Mesenchymal stem cell (in vitro differentiated cells and primary cell): ENCODE data around the gene SLC26A4.

Source experiments
- DNase-seq: peaks from one replicate; pipeline ENCODE4 v3.0.0-alpha.2; 2013
- H2AFZ ChIP-seq: one replicate; pipeline ENCODE4 v1.6.1; 2013; ENCODE audit warnings: low read depth, mild to moderate bottlenecking, control low read depth, inconsistent platforms, low read length, moderate library complexity
- H2AK5ac ChIP-seq: 2 replicates; pipeline ENCODE4 v1.6.1; 2013; ENCODE audit warnings: low read length, moderate library complexity, mild to moderate bottlenecking, inconsistent platforms; ENCODE audit not compliant: severe bottlenecking
- H2BK120ac ChIP-seq: one replicate; pipeline ENCODE4 v1.6.1; 2013; ENCODE audit warnings: low read depth, mild to moderate bottlenecking, inconsistent platforms, low read length, moderate library complexity
- H2BK12ac ChIP-seq, 2 experiments: one replicate each; pipeline ENCODE4 v1.6.1; 2013; ENCODE audit warnings: inconsistent platforms in 2 of 2, low read length in 2 of 2, mild to moderate bottlenecking in 2 of 2, moderate library complexity in 2 of 2, control low read depth in 1 of 2
- H2BK15ac ChIP-seq: one replicate; pipeline ENCODE4 v1.6.1; 2013; ENCODE audit warnings: mild to moderate bottlenecking, low read depth, inconsistent platforms; ENCODE audit not compliant: poor library complexity, severe bottlenecking
- H2BK5ac ChIP-seq: 2 replicates; pipeline ENCODE4 v1.6.1; 2013; ENCODE audit warnings: low read depth, mild to moderate bottlenecking, low read length, control low read depth, inconsistent platforms; ENCODE audit not compliant: poor library complexity, severe bottlenecking
- H3K14ac ChIP-seq, 2 experiments: one replicate each; pipeline ENCODE4 v1.6.1; 2013; ENCODE audit warnings: inconsistent platforms in 2 of 2, low read length in 2 of 2, control low read depth in 1 of 2, mild to moderate bottlenecking in 1 of 2, moderate library complexity in 1 of 2
- H3K18ac ChIP-seq, 2 experiments: one replicate each; pipeline ENCODE4 v1.6.1; 2013; ENCODE audit warnings: inconsistent platforms in 2 of 2, low read length in 2 of 2, control low read depth in 1 of 2, low read depth in 1 of 2, mild to moderate bottlenecking in 1 of 2
- H3K23ac ChIP-seq, 2 experiments: one replicate each; pipeline ENCODE4 v1.6.1; 2013; ENCODE audit warnings: inconsistent platforms in 2 of 2, low read length in 2 of 2, mild to moderate bottlenecking in 2 of 2, moderate library complexity in 2 of 2, control low read depth in 1 of 2
- H3K27ac ChIP-seq: 2 replicates; pipeline ENCODE4 v1.5.1; 2013; ENCODE audit warnings: mild to moderate bottlenecking, moderate library complexity, low read length, control low read depth, inconsistent platforms; ENCODE audit not compliant: poor library complexity, severe bottlenecking
- H3K27me3 ChIP-seq, 2 experiments: 2 replicates each; pipeline versions ENCODE4 v1.6.1 to v1.7.0; 2013; ENCODE audit warnings: low read length in 2 of 2, mild to moderate bottlenecking in 2 of 2, moderate library complexity in 2 of 2, control low read depth in 1 of 2, inconsistent platforms in 1 of 2; ENCODE audit not compliant: control insufficient read depth in 1 of 2, insufficient read depth in 1 of 2
- H3K36me3 ChIP-seq, 2 experiments: 2 replicates each; pipeline versions ENCODE4 v1.6.1 to v1.7.0; 2013; ENCODE audit warnings: low read length in 2 of 2, control low read depth in 1 of 2, inconsistent platforms in 1 of 2, low read depth in 1 of 2, mild to moderate bottlenecking in 1 of 2; ENCODE audit not compliant: insufficient read depth in 2 of 2, control insufficient read depth in 1 of 2
- H3K4ac ChIP-seq, 2 experiments: one replicate each; pipeline ENCODE4 v1.6.1; 2013; ENCODE audit warnings: inconsistent platforms in 2 of 2, low read length in 2 of 2, mild to moderate bottlenecking in 2 of 2, moderate library complexity in 2 of 2, control low read depth in 1 of 2, low read depth in 1 of 2
- H3K4me1 ChIP-seq: 2 replicates; pipeline ENCODE4 v1.6.1; 2013; ENCODE audit warnings: low read depth, low read length, control low read depth; ENCODE audit not compliant: control insufficient read depth, insufficient read depth
- H3K4me2 ChIP-seq: 2 replicates; pipeline ENCODE4 v1.6.1; 2013; ENCODE audit warnings: low read length, mild to moderate bottlenecking, inconsistent platforms; ENCODE audit not compliant: poor library complexity, severe bottlenecking
- H3K4me3 ChIP-seq, 2 experiments: 2 replicates each; pipeline versions ENCODE4 v1.5.1 to v1.7.0; 2013; ENCODE audit warnings: low read length in 2 of 2, mild to moderate bottlenecking in 2 of 2, control low read depth in 1 of 2, low read depth in 1 of 2; ENCODE audit not compliant: insufficient read depth in 1 of 2
- H3K79me1 ChIP-seq: replicated peaks from 2 replicates; pipeline ENCODE4 v1.6.1; 2013; ENCODE audit warnings: mild to moderate bottlenecking, control low read depth, low read length, inconsistent platforms; ENCODE audit not compliant: poor library complexity, severe bottlenecking
- H3K9ac ChIP-seq: 2 replicates; pipeline ENCODE4 v1.7.0; 2013; ENCODE audit warnings: mild to moderate bottlenecking, low read length, moderate library complexity
- H3K9me3 ChIP-seq: 2 replicates; pipeline ENCODE4 v1.7.0; 2013; ENCODE audit warnings: mild to moderate bottlenecking, low read length; ENCODE audit not compliant: control insufficient read depth
- H4K8ac ChIP-seq: one replicate; pipeline ENCODE4 v1.6.1; 2013; ENCODE audit warnings: inconsistent platforms, mild to moderate bottlenecking, low read length, moderate library complexity
- H4K91ac ChIP-seq: one replicate; pipeline ENCODE4 v1.6.1; 2013; ENCODE audit warnings: mild to moderate bottlenecking, low read length, inconsistent platforms
- WGBS: methylation state at CpG from one replicate; pipeline ENCODE4 v1.1.7; 2013; ENCODE audit warnings: mixed read lengths; 5-methylcytosine and 5-hydroxymethylcytosine counted together

SLC26A4 gene

GRCh38 chr7:107643407-107643806 is 17.2 kb upstream of the SLC26A4 start:
- Histone ChIP-seq H3K27me3 (peaks cover 0 to 14% of the 10 kb centered on the region in 2 experiments), H2AFZ (no peak overlapping the region)

GRCh38 chr7:107643938-107644308 is 16.7 kb upstream of the SLC26A4 start:
- H3K36me3 ChIP-seq: no peaks in the 10 kb centered on the region
- peak overlapping the region in 1 of 2 experiments; percentile 69 for H3K4me3 ChIP-seq
- WGBS: 72% methylated on average over 1 of the region's 1 CpG
- no peaks in the 10 kb centered on the region for H3K9me3 ChIP-seq
- peak overlapping the region; percentile 65 for H3K9ac ChIP-seq
- no peak overlapping the region for H2AK5ac ChIP-seq
- no peak overlapping the region for H2BK5ac ChIP-seq
- H3K18ac ChIP-seq: no peak overlapping the region
- H3K4ac ChIP-seq: no peak overlapping the region
- H3K4me2 ChIP-seq: no peak overlapping the region
- no peak overlapping the region for H4K91ac ChIP-seq
- no peak for DNase-seq
- H4K8ac ChIP-seq: no peak overlapping the region
- H3K4me1 ChIP-seq: no peaks in the 10 kb centered on the region
- no peak overlapping the region for H2BK15ac ChIP-seq
- no peak overlapping the region for H3K23ac ChIP-seq
- H2BK12ac ChIP-seq: no peak overlapping the region
- no peak overlapping the region for H3K14ac ChIP-seq
- H2AFZ ChIP-seq: no peak overlapping the region
- no peaks in the 10 kb centered on the region for H3K79me1 ChIP-seq
- H3K27ac ChIP-seq: no peak overlapping the region
- no peak overlapping the region for H2BK120ac ChIP-seq
- H3K27me3 ChIP-seq: peaks cover 0 to 14% of the 10 kb centered on the region in 2 experiments

More at GRCh38 chr7:107643407-107643806, 17.2 kb upstream of the SLC26A4 start:
- Histone ChIP-seq H3K36me3 (no peaks in the 10 kb centered on the region), H3K4me1 (no peaks in the 10 kb centered on the region), H2AK5ac (no peak overlapping the region), H3K79me1 (no peaks in the 10 kb centered on the region), H3K14ac (no peak overlapping the region), H2BK12ac (no peak overlapping the region), H3K23ac (no peak overlapping the region), H3K18ac (no peak overlapping the region), H3K27ac (no peak overlapping the region), H2BK15ac (no peak overlapping the region), H2BK5ac (no peak overlapping the region), H3K4me3 (peak overlapping the region in 1 of 2 experiments; percentile 69), H2BK120ac (no peak overlapping the region), H3K9me3 (no peaks in the 10 kb centered on the region), H3K4ac (no peak overlapping the region), H4K91ac (no peak overlapping the region), H4K8ac (no peak overlapping the region), H3K4me2 (no peak overlapping the region), H3K9ac (no peak overlapping the region)
- peak; percentile 26 for DNase-seq
- WGBS: no CpG with 5 or more reads among the region's 1 CpG

- no peak overlapping the region for H3K27ac ChIP-seq
- no peaks in the 10 kb centered on the region for H3K79me1 ChIP-seq
- no peak overlapping the region for H2AK5ac ChIP-seq
- no peak overlapping the region for H2BK12ac ChIP-seq
- H2AFZ ChIP-seq: no peak overlapping the region
- H2BK120ac ChIP-seq: no peak overlapping the region
- H4K91ac ChIP-seq: no peak overlapping the region
- H2BK15ac ChIP-seq: no peak overlapping the region
- H3K27me3 ChIP-seq: peaks cover 0 to 11% of the 10 kb centered on the region in 2 experiments
- peak overlapping the region in 1 of 2 experiments; percentile 69 for H3K4me3 ChIP-seq
- no peaks in the 10 kb centered on the region for H3K36me3 ChIP-seq
- DNase-seq: no peak
- no peak overlapping the region for H4K8ac ChIP-seq
- no peaks in the 10 kb centered on the region for H3K9me3 ChIP-seq
- no peak overlapping the region for H2BK5ac ChIP-seq
- H3K4ac ChIP-seq: no peak overlapping the region
- H3K14ac ChIP-seq: no peak overlapping the region
- no peaks in the 10 kb centered on the region for H3K4me1 ChIP-seq
- H3K23ac ChIP-seq: no peak overlapping the region
- 94% methylated on average over 6 of the region's 9 CpGs for WGBS
- H3K18ac ChIP-seq: no peak overlapping the region
- H3K4me2 ChIP-seq: no peak overlapping the region
- H3K9ac ChIP-seq: peak overlapping the region; percentile 65
These were observed 16.2 kb upstream of the SLC26A4 start for GRCh38 chr7:107644309-107644974.

GRCh38 chr7:107652642-107653041 is 8.0 kb upstream of the SLC26A4 start:
- Histone ChIP-seq H2BK120ac (no peak overlapping the region), H3K4me1 (no peaks in the 10 kb centered on the region), H3K4ac (no peak overlapping the region), H2AK5ac (no peak overlapping the region), H2BK15ac (no peak overlapping the region), H3K79me1 (no peaks in the 10 kb centered on the region), H2BK12ac (no peak overlapping the region), H3K23ac (no peak overlapping the region), H2BK5ac (no peak overlapping the region), H3K27me3 (peaks cover 0 to 3% of the 10 kb centered on the region in 2 experiments), H3K4me2 (no peak overlapping the region), H3K27ac (no peak overlapping the region), H3K14ac (no peak overlapping the region), H3K4me3 (no peak overlapping the region), H2AFZ (no peak overlapping the region), H4K8ac (no peak overlapping the region), H3K18ac (no peak overlapping the region), H4K91ac (no peak overlapping the region), H3K9me3 (no peaks in the 10 kb centered on the region), H3K9ac (no peak overlapping the region), H3K36me3 (no peaks in the 10 kb centered on the region)
- DNase-seq: no peak
- WGBS: 95% methylated on average over 5 of the region's 5 CpGs
